Left lobe of liver (tissue), 2 donors: Measurements from ENCODE around the gene KLHDC1. TPM values are rescaled to one million over a fixed set of nuclear protein-coding genes. Genes with fewer than 3 reads are reported as not detected.
A peak's percentile ranks its signal among the peaks of the same experiment; 100 is the strongest.
"Not testable (repeated sequence)": the region's sequence is repeated elsewhere in the genome, so short reads cannot be mapped to it uniquely, and the experiment has no call there.

Source experiments
- ATAC-seq: fragments of 200-7000 bp; cut with Tn5 transposase; one replicate; pipeline ENCODE4 v1.9.1; 2020; ENCODE audit warnings: mild to moderate bottlenecking, moderate library complexity
- DNase-seq: peaks from one replicate; pipeline ENCODE4 v3.0.0-alpha.2; 2020; ENCODE audit warnings: low spot score
- total RNA-seq: library from RNA; stranded (reverse); gene quantifications from one replicate; pipeline ENCODE4 v1.2.1, GENCODE V29; 2021
- donor health status: DM: no; HTN: no; CAD: no; lungs with moderate emphysema.
- donor health status: DM: no; HTN: yes; CAD: no.

Gene KLHDC1
- total RNA-seq, 1 donor from 2014 or later = 3.0 TPM

GRCh38 chr14:49721733-49722435 is 29.0 kb downstream of the KLHDC1 start:
- not testable (repeated sequence) for DNase-seq
- ATAC-seq = peak; percentile 64

- no peak for DNase-seq
- ATAC-seq = no peak
Observed at GRCh38 chr14:49727171-49727570, 34.3 kb downstream of the KLHDC1 start.

- ATAC-seq = no peak
- no peak for DNase-seq
Observed at GRCh38 chr14:49732896-49733295, 40.0 kb downstream of the KLHDC1 start.

GRCh38 chr14:49733836-49734235 is 40.9 kb downstream of the KLHDC1 start:
- ATAC-seq = no peak
- no peak for DNase-seq

- ATAC-seq, DNase-seq: not testable (repeated sequence)
Observed at GRCh38 chr14:49735669-49736068, 42.7 kb downstream of the KLHDC1 start.

GRCh38 chr14:49745191-49745590 is 52.3 kb downstream of the KLHDC1 start:
- ATAC-seq (no peak), DNase-seq (no peak)

- DNase-seq = not testable (repeated sequence)
Observed at GRCh38 chr14:49746476-49746875, 53.6 kb downstream of the KLHDC1 start.

GRCh38 chr14:49754570-49755097 is 61.7 kb downstream of the KLHDC1 start:
- ATAC-seq (no peak), DNase-seq (no peak)

More at GRCh38 chr14:49746476-49746875, 53.6 kb downstream of the KLHDC1 start:
- peak; percentile 70 for ATAC-seq

- no peak for ATAC-seq
- DNase-seq = no peak
Observed at GRCh38 chr14:49755378-49755777, 62.5 kb downstream of the KLHDC1 start.

- no peak for ATAC-seq
Observed at GRCh38 chr14:49761839-49762551, 69.1 kb downstream of the KLHDC1 start.

GRCh38 chr14:49766839-49767238 is 73.9 kb downstream of the KLHDC1 start:
- no peak for DNase-seq
- ATAC-seq = no peak

More at GRCh38 chr14:49761839-49762551, 69.1 kb downstream of the KLHDC1 start:
- DNase-seq = no peak

GRCh38 chr14:49767270-49767570 is 74.3 kb downstream of the KLHDC1 start:
- no peak for DNase-seq

GRCh38 chr14:49767571-49768300 is 74.8 kb downstream of the KLHDC1 start, which contains the start of gene KLHDC2:
Gene KLHDC2 (plus strand): TSS chr14:49768153. CDS start chr14:49768469, 316 bp downstream.
- DNase-seq (peak; percentile 93), ATAC-seq (peak; percentile 83)

More at GRCh38 chr14:49767270-49767570, 74.3 kb downstream of the KLHDC1 start:
- no peak for ATAC-seq

- DNase-seq (peak; percentile 87), ATAC-seq (peak; percentile 62)
Observed at GRCh38 chr14:49768301-49769121, 75.6 kb downstream of the KLHDC1 start.

GRCh38 chr14:49769171-49769570 is 76.3 kb downstream of the KLHDC1 start:
- ATAC-seq = no peak
- no peak for DNase-seq

GRCh38 chr14:49769581-49770211 is 76.8 kb downstream of the KLHDC1 start:
- DNase-seq (peak; percentile 49), ATAC-seq (no peak)

GRCh38 chr14:49770212-49770817 is 77.4 kb downstream of the KLHDC1 start:
- DNase-seq (peak; percentile 78), ATAC-seq (peak; percentile 52)

GRCh38 chr14:49771691-49772090 is 78.8 kb downstream of the KLHDC1 start:
- ATAC-seq = not testable (repeated sequence)
- peak; percentile 52 for DNase-seq

GRCh38 chr14:49774106-49774505 is 81.2 kb downstream of the KLHDC1 start:
- ATAC-seq = no peak
- no peak for DNase-seq
